ENCODE results near the gene MTSS2. TPM values are rescaled to one million over a fixed set of nuclear protein-coding genes. Genes with fewer than 3 reads are reported as not detected.
A peak's percentile ranks its signal among the peaks of the same experiment; 100 is the strongest.

MTSS2 gene
- polyA plus RNA-seq, 1 experiment: 57.9 TPM

GRCh38 chr16:70664325-70665112 is 21.3 kb downstream of the MTSS2 start:
- DNase-seq (ENCODE audit: low read depth, low spot score): no peak
- Histone ChIP-seq H3K27ac (ENCODE audit: low read depth, low read length) (no peak overlapping the region), H3K4me3 (ENCODE audit: low read depth, low read length) (no peak overlapping the region), H3K27me3 (ENCODE audit: control insufficient read depth, insufficient read depth, low read length) (no peaks in the 10 kb centered on the region), H3K9me3 (ENCODE audit: control insufficient read depth, insufficient read depth, low read length) (no peaks in the 10 kb centered on the region; the same call in 1 of the 2 replicates)
- no peak for TF ChIP-seq CTCF (IDR thresholded peaks at IDR 0.05; ENCODE audit: low read depth, low read length)
- ChIA-PET CTCF (interaction anchor here (0.9 kb wide), 1 partner anchor 74 kb away, joined by 3 read pairs; no protein-coding TSS in a partner anchor), POLR2A (no interaction called here)

- Histone ChIP-seq H3K9me3 (ENCODE audit: control insufficient read depth, insufficient read depth, low read length) (no peaks in the 10 kb centered on the region; the same call in 1 of the 2 replicates), H3K27me3 (ENCODE audit: control insufficient read depth, insufficient read depth, low read length) (no peaks in the 10 kb centered on the region), H3K27ac (ENCODE audit: low read depth, low read length) (no peak overlapping the region), H3K4me3 (ENCODE audit: low read depth, low read length) (no peak overlapping the region)
- ChIA-PET CTCF (interaction anchor here (2.2 kb wide), 1 partner anchor 107 kb away, joined by 13 read pairs; no protein-coding TSS in a partner anchor), POLR2A (no interaction called here)
- no peak for TF ChIP-seq CTCF (IDR thresholded peaks at IDR 0.05; ENCODE audit: low read depth, low read length)
- no peak for DNase-seq (ENCODE audit: low read depth, low spot score)
These were observed 22.1 kb downstream of the MTSS2 start for GRCh38 chr16:70663524-70664324.

GRCh38 chr16:70662991-70663523 is 22.8 kb downstream of the MTSS2 start:
- Histone ChIP-seq H3K9me3 (ENCODE audit: control insufficient read depth, insufficient read depth, low read length) (no peaks in the 10 kb centered on the region; the same call in 1 of the 2 replicates), H3K27me3 (ENCODE audit: control insufficient read depth, insufficient read depth, low read length) (no peaks in the 10 kb centered on the region), H3K27ac (ENCODE audit: low read depth, low read length) (no peak overlapping the region), H3K4me3 (ENCODE audit: low read depth, low read length) (no peak overlapping the region)
- ChIA-PET POLR2A (interaction anchor here (0.6 to 1.0 kb wide), 3 partner anchors 14 to 108 kb away, joined by 3 to 6 read pairs (median 5); no protein-coding TSS in a partner anchor), CTCF (interaction anchor here (2.2 kb wide), 1 partner anchor 108 kb away, joined by 13 read pairs; no protein-coding TSS in a partner anchor)
- DNase-seq (ENCODE audit: low read depth, low spot score): no peak
- TF ChIP-seq CTCF (IDR thresholded peaks at IDR 0.05; ENCODE audit: low read depth, low read length): no peak

- no peaks in the 10 kb centered on the region for H3K27me3 ChIP-seq (ENCODE audit: control insufficient read depth, insufficient read depth, low read length)
- no peak overlapping the region for H3K4me3 ChIP-seq (ENCODE audit: low read depth, low read length)
- ChIA-PET CTCF (interaction anchor here (0.5 to 2.2 kb wide), 3 partner anchors 8 to 109 kb away, joined by 5 to 13 read pairs (median 7); no protein-coding TSS in a partner anchor), POLR2A (interaction anchor here (0.6 to 1.0 kb wide), 3 partner anchors 14 to 109 kb away, joined by 3 to 6 read pairs (median 5); no protein-coding TSS in a partner anchor)
- H3K9me3 ChIP-seq (ENCODE audit: control insufficient read depth, insufficient read depth, low read length): no peaks in the 10 kb centered on the region; the same call in 1 of the 2 replicates
- no peak for TF ChIP-seq CTCF (IDR thresholded peaks at IDR 0.05; ENCODE audit: low read depth, low read length)
- H3K27ac ChIP-seq (ENCODE audit: low read depth, low read length): peak overlapping the region; percentile 11
- DNase-seq (ENCODE audit: low read depth, low spot score): no peak
These were observed 23.8 kb downstream of the MTSS2 start for GRCh38 chr16:70661918-70662641.

Measured in AG04450 (cell line).